ENCODE results near the gene KDM5A. TPM values are rescaled to one million over a fixed set of nuclear protein-coding genes. Genes with fewer than 3 reads are reported as not detected.

The KDM5A gene
- total and polyA plus RNA-seq, 10 of the 15 experiments (the other 5 are each of a cell fraction or from before 2014, with no cell fraction given), result 9.0 to 59.9 (median 27.7) TPM

DNA sequence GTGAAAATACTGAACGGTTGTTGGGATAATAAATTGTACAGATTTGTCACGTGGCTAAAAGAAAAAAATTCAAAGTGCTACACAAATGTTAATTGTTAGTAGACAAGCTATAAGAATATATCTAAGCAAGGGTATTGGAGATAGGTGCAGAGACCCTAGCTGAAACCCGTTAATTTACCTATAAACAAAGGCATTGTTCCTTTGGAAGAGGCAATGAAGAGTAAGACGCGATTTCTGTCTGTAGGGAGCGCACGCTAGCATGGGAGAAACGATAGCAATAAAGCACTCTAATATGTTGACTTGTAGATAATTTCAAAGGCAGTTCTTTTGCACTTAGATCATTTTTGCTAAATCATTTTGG, 12.9 kb upstream of the KDM5A start:
- intact Hi-C loops (cut with micrococcal nuclease; ENCODE audit: unreplicated experiment), result no loop called here

More for the DNA sequence above, 12.9 kb upstream of the KDM5A start:
- peaks cover 18% of the 10 kb centered on the region for H3K79me2 ChIP-seq (ENCODE audit: control insufficient read depth, insufficient read depth, low read length)
- peak overlapping the region; percentile 89 for H3K4me3 ChIP-seq
- FAIRE-seq (peak; percentile 18), ATAC-seq (peak; percentile 13; the same call in 1 of the 3 replicates), DNase-seq (ENCODE audit: low read depth, low spot score) (no peak)
- 3% methylated on average over 8 of the region's 8 CpGs for WGBS (ENCODE audit: insufficient coverage, insufficient replicate concordance, low lambda C conversion rate, missing lambda C conversion rate)
- H3K9ac ChIP-seq (ENCODE audit: control insufficient read depth, insufficient read depth, low read length), result peak overlapping the region; percentile 84
- SMC1A ChIA-PET (ENCODE audit: uncharacterized antibody, unreplicated experiment), result interaction anchor here (1.0 to 3.4 kb wide), 5 partner anchors 9 to 19 kb away, joined by 3 to 23 read pairs (median 4); partner anchors contain the start of gene KDM5A
- no peaks in the 10 kb centered on the region for H3K36me3 ChIP-seq (ENCODE audit: control insufficient read depth in 2 of 2, insufficient read depth in 2 of 2, low read length in 1 of 2)
- POLR2A ChIA-PET, result interaction anchor here (1.9 to 4.0 kb wide), 2 partner anchors 13 to 16 kb away, joined by 8 to 23 read pairs; partner anchors contain the start of gene KDM5A
- RAD21 ChIA-PET (ENCODE audit: unreplicated experiment), result interaction anchor here (1.8 kb wide), 1 partner anchor 51 kb away, joined by 5 read pairs; no protein-coding TSS in a partner anchor
- H4K20me1 ChIP-seq (ENCODE audit: control insufficient read depth, insufficient read depth), result no peaks in the 10 kb centered on the region
- H3K27ac ChIP-seq (ENCODE audit: control insufficient read depth, insufficient read depth), result peak overlapping the region; percentile 79
- H3K9me3 ChIP-seq (replicated peaks; ENCODE audit: control insufficient read depth, insufficient read depth, low read length), result no peaks in the 10 kb centered on the region
- H3K4me2 ChIP-seq (ENCODE audit: control insufficient read depth, insufficient read depth), result peak overlapping the region; percentile 87
- no peaks in the 10 kb centered on the region for H3K27me3 ChIP-seq (replicated peaks in 1 of 2; ENCODE audit: control insufficient read depth in 2 of 2, insufficient read depth in 2 of 2, low read length in 1 of 2)
- H2AFZ ChIP-seq (ENCODE audit: control insufficient read depth, low read depth, low read length), result peak overlapping the region; percentile 91
- BruUV-seq (replicated peaks), result TSS peak; percentile 91
- TF ChIP-seq SUZ12 (IDR thresholded peaks at IDR 0.05; ENCODE audit: unreplicated experiment), result no peak
- TF ChIP-seq IKZF2 (IDR thresholded peaks at IDR 0.05), result 0 out of 4 replicates have a peak, but pooled peaks of 1 of the 2 experiments have one; percentile 4
- peak; percentile 54 for TF ChIP-seq RAD51 (IDR thresholded peaks at IDR 0.05)
- TF ChIP-seq SIN3A (IDR thresholded peaks at IDR 0.05; ENCODE audit: low read depth, low read length), result no peak
- no peak for TF ChIP-seq SREBF2 (IDR thresholded peaks at IDR 0.05; ENCODE audit: low read length)
- no peak for TF ChIP-seq HDAC2 (IDR thresholded peaks at IDR 0.05)
- TF ChIP-seq, protein P1, sequence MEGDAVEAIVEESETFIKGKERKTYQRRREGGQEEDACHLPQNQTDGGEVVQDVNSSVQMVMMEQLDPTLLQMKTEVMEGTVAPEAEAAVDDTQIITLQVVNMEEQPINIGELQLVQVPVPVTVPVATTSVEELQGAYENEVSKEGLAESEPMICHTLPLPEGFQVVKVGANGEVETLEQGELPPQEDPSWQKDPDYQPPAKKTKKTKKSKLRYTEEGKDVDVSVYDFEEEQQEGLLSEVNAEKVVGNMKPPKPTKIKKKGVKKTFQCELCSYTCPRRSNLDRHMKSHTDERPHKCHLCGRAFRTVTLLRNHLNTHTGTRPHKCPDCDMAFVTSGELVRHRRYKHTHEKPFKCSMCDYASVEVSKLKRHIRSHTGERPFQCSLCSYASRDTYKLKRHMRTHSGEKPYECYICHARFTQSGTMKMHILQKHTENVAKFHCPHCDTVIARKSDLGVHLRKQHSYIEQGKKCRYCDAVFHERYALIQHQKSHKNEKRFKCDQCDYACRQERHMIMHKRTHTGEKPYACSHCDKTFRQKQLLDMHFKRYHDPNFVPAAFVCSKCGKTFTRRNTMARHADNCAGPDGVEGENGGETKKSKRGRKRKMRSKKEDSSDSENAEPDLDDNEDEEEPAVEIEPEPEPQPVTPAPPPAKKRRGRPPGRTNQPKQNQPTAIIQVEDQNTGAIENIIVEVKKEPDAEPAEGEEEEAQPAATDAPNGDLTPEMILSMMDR (IDR thresholded peaks at IDR 0.05 in 2 of 3, conservative IDR thresholded peaks at IDR 0.05 in 1 of 3; ENCODE audit: control insufficient read depth in 2 of 3, extremely low read depth in 1 of 3, insufficient read depth in 1 of 3, low read depth in 3 of 3, low read length in 3 of 3), result peak in 2 of 3 experiments; percentile 23 to 30; a peak in 2 of 6 replicates
- H3K4me1 ChIP-seq (ENCODE audit: control insufficient read depth, insufficient read depth, low read length), result no peaks in the 10 kb centered on the region; the same call in 1 of the 2 replicates
- in situ Hi-C loops (cut with MboI), result no loop called here
- CTCF ChIA-PET, result interaction anchor here (0.8 to 1.9 kb wide), 6 partner anchors 10 to 174 kb away, joined by 3 to 7 read pairs (median 6); partner anchors contain the start of gene KDM5A
